Measurements from ENCODE around the gene ACSM2A. TPM values are rescaled to one million over a fixed set of nuclear protein-coding genes. Genes with fewer than 3 reads are reported as not detected.

ACSM2A gene
- total and polyA plus RNA-seq, 9 of the 15 experiments (the other 6 are each of a cell fraction or from before 2014, with no cell fraction given), result 0.09 TPM; not detected in 8

DNA sequence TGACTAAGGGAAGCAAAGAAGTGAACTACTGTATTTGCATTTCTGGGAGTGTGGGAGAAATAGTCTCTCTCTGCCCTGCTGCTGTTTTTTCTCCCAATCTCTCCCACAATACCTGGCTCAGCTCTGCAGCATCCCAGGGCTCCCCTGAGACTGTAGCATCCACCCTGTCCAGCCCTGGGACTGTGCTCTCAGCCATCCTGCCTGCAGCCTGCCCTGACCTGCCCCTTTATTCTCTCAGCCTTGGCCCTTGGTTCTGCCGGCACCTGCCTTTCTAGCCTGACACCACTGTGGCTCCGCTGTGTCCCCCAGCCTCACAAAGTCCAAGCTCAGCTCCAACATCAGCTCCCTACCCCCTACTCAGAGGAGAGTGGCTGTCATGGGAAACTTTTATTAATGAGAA, 48.7 kb upstream of the ACSM2A start:
- Histone ChIP-seq H3K36me3 (ENCODE audit: control insufficient read depth, insufficient read depth, low read length) (no peaks in the 10 kb centered on the region), H3K9me1 (ENCODE audit: control insufficient read depth, insufficient read depth, low read length) (no peaks in the 10 kb centered on the region), H3K9me3 (replicated peaks; ENCODE audit: control insufficient read depth, insufficient read depth, low read depth, low read length) (no peaks in the 10 kb centered on the region), H2AFZ (ENCODE audit: low read depth, low read length) (no peak overlapping the region), H3K9ac (ENCODE audit: insufficient read depth in 1 of 2, low read depth in 2 of 2, low read length in 2 of 2) (no peak overlapping the region), H3K4me3 (no peak overlapping the region), H3K4me1 (replicated peaks in 1 of 2; ENCODE audit: control insufficient read depth in 2 of 2, insufficient read depth in 2 of 2, low read length in 2 of 2) (no peaks in the 10 kb centered on the region), H3K27ac (ENCODE audit: extremely low read depth, low read depth, low read length) (no peak overlapping the region), H3K4me2 (ENCODE audit: insufficient read depth, low read length) (no peak overlapping the region), H3K79me2 (ENCODE audit: control insufficient read depth, insufficient read depth, low read length) (no peaks in the 10 kb centered on the region), H4K20me1 (replicated peaks; ENCODE audit: control insufficient read depth, insufficient read depth, low read length) (peaks cover 4% of the 10 kb centered on the region; the same call in 1 of the 2 replicates), H3K27me3 (ENCODE audit: control insufficient read depth in 2 of 2, insufficient read depth in 2 of 2, low read length in 2 of 2) (peaks cover 2 to 37% of the 10 kb centered on the region in 2 experiments; a peak in 3 of 5 replicates)
- in situ Hi-C loops (cut with MboI), result no loop called here
- no TSS peak for BruUV-seq (replicated peaks)
- no peak for DNase-seq (ENCODE audit: extremely low read depth in 1 of 4, low spot score in 3 of 4)
- FAIRE-seq, result no peak
- intact Hi-C loops (cut with micrococcal nuclease), result no loop called here
- no peak for ATAC-seq
- ChIA-PET POLR2A (interaction anchor here (0.7 kb wide), 1 partner anchor 403 kb away, joined by 3 read pairs; the partner anchor contains the start of genes ERI2 and REXO5), CTCF (ENCODE audit: low intra/inter-chr PET ratio) (no interaction called here)
- TF ChIP-seq RBM14 (IDR thresholded peaks at IDR 0.05; ENCODE audit: borderline replicate concordance, insufficient read depth, low read depth, low read length), result no peak
- TF ChIP-seq PHF8 (IDR thresholded peaks at IDR 0.05; ENCODE audit: borderline replicate concordance, low read length), result no peak
- no peak for TF ChIP-seq ZNF77 (CRISPR knock-in tag; IDR thresholded peaks at IDR 0.05)
- TF ChIP-seq MCM7 (IDR thresholded peaks at IDR 0.05), result no peak
- TF ChIP-seq, protein P1, sequence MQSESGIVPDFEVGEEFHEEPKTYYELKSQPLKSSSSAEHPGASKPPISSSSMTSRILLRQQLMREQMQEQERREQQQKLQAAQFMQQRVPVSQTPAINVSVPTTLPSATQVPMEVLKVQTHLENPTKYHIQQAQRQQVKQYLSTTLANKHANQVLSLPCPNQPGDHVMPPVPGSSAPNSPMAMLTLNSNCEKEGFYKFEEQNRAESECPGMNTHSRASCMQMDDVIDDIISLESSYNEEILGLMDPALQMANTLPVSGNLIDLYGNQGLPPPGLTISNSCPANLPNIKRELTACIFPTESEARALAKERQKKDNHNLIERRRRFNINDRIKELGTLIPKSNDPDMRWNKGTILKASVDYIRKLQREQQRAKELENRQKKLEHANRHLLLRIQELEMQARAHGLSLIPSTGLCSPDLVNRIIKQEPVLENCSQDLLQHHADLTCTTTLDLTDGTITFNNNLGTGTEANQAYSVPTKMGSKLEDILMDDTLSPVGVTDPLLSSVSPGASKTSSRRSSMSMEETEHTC (IDR thresholded peaks at IDR 0.05), result no peak
- TF ChIP-seq ZNF584 (CRISPR knock-in tag; IDR thresholded peaks at IDR 0.05; ENCODE audit: low read depth), result no peak
- TF ChIP-seq SAFB2 (IDR thresholded peaks at IDR 0.05; ENCODE audit: borderline replicate concordance, low read depth, low read length, severe bottlenecking), result no peak
- TF ChIP-seq NCOR1 (IDR thresholded peaks at IDR 0.05), result no peak
- TF ChIP-seq TBL1XR1 (IDR thresholded peaks at IDR 0.05; ENCODE audit: low read length in 2 of 2), result no peak
- no peak for TF ChIP-seq ZNF589 (CRISPR knock-in tag; IDR thresholded peaks at IDR 0.05; ENCODE audit: low read depth)
- no peak for TF ChIP-seq DPF2 (IDR thresholded peaks at IDR 0.05)
- no peak for TF ChIP-seq KLF1 (tag; IDR thresholded peaks at IDR 0.05)
- TF ChIP-seq ZNF695 (CRISPR knock-in tag; IDR thresholded peaks at IDR 0.05), result no peak
- TF ChIP-seq, protein P2, sequence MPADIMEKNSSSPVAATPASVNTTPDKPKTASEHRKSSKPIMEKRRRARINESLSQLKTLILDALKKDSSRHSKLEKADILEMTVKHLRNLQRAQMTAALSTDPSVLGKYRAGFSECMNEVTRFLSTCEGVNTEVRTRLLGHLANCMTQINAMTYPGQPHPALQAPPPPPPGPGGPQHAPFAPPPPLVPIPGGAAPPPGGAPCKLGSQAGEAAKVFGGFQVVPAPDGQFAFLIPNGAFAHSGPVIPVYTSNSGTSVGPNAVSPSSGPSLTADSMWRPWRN (IDR thresholded peaks at IDR 0.05; ENCODE audit: low read depth), result no peak
- WGBS (ENCODE audit: insufficient coverage, low coverage, missing lambda C conversion rate), result 0% methylated on average over 1 of the region's 2 CpGs

All from K562 (cell line).